Pons (tissue), 1 donor: ENCODE results near the gene HIVEP3.
A peak's percentile ranks its signal among the peaks of the same experiment; 100 is the strongest.

ENCODE experiments used
- DNase-seq: peaks from one replicate; pipeline ENCODE4 v3.0.0-alpha.2; 2016; ENCODE audit warnings: low spot score

Gene HIVEP3

GRCh38 chr1:41812051-41812450, 106.7 kb downstream of the HIVEP3 start:
- DNase-seq: peak; percentile 78

GRCh38 chr1:41811051-41811795, 107.5 kb downstream of the HIVEP3 start:
- no peak for DNase-seq

DNA sequence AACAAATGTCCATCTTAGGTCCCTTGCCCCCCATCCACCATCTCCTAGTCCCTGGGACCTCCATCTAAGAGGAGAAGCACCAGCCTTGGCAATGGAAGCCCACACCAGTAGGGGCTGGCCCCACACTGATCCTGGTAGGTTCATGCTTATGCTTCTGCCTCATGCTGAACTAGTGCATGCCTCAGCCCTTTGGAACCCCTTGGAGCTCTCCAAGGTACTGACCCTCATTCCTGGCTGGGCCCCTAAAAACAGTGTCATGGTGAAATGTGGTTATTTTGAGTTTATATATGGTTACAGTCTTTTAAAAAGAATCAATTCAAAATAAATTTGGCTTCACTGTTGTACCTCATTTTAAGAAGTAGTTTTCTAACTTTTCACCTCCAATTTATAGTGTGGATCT, 108.3 kb downstream of the HIVEP3 start:
- no peak for DNase-seq

DNA sequence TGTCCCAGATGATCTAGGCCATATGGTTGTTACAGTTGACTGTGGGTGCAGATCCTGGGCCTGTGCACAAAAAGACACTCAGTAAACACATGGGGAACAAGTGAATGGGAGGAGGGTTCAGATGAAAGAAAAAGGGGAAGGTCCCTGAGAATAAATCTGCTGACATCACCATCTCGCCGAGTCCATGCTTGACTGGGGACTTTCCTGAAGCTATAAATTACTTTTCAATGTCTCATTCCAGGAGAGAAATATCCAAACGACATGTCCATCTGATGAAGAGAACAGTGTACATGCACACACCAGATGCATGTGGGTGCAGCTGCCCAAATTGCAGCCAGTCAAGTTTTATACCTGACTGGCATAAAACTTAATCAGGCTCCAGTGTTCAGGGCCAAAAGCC, 109.0 kb downstream of the HIVEP3 start:
- DNase-seq: no peak

GRCh38 chr1:41807390-41807789, 111.3 kb downstream of the HIVEP3 start:
- DNase-seq: no peak

- no peak for DNase-seq
Measured at GRCh38 chr1:41806472-41807155, 112.1 kb downstream of the HIVEP3 start.

DNA sequence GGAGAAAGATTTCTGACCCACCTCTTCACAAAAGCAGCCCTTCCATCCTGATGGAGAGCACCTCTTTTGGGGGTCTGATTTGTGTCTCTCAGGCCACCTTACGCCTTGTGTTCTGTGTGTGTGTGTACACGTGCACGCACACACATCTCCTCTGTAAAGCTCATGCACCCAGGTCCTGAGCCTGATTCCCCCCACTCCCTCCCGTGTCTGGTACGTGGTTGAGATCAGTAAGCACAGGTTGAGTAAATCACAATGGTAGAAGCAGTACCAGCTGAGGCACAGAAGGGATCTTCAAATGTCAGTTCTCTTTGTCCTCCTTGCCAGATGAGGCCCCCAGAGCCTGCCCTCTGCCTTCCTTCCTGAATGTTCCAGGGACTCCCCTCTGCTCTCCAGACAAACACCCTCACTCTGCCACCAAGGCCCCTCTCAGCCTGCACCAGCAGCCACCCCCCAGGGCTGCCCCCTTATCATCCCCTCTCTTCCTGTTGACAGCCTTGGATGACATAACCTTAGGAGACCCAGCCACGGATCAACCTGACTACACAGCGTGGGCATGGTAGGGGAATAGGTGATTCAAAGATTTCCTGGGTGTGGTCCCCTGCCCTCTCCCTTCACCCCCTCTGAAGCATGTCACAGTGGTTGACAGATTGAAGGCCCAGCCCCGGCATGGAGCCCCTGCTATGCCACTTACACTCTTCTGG, 112.8 kb downstream of the HIVEP3 start:
- no peak for DNase-seq

DNA sequence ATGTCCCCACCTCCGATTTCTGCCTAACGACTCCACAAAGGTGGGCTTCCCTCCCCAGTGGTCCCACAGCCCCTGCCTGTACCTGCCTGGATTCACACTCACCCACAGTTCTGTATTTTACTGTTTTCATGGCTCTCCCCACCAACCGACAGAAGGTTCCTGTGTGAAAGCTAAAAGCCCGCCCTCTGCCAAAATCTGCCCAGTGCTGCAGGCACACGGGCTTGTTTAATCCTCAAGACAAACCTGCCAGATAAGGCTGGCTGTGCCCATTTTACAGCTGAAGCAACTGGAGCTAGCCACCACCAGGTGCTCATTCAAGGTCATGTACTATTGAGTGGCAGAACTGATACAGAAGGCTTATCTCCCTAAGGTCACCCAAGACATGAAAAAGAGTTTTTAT, 114.5 kb downstream of the HIVEP3 start:
- DNase-seq: no peak

- no peak for DNase-seq
Measured at GRCh38 chr1:41803656-41804055, 115.1 kb downstream of the HIVEP3 start.

GRCh38 chr1:41802532-41803501, 115.9 kb downstream of the HIVEP3 start:
- DNase-seq: peak; percentile 89

GRCh38 chr1:41800311-41800829, 118.4 kb downstream of the HIVEP3 start:
- DNase-seq: no peak

DNA sequence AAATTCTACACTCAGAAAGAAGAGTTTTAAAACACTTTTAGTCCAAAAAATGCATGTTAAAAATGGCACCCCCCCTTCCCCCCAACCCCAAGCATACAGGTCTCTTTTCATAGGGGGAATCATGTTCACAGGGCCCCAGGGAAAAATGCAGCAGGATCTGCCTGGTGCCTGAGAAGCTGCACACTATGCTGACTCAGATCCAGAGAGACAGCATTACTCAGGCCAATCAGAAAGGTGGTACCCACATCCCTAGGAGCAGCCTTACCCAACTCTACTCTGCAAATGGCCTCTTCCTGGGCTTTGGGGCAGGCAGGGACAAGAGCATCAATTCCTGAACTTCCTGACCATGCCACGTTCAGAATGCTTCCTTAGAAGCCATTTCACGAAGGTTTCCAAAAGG, 119.0 kb downstream of the HIVEP3 start:
- no peak for DNase-seq

DNA sequence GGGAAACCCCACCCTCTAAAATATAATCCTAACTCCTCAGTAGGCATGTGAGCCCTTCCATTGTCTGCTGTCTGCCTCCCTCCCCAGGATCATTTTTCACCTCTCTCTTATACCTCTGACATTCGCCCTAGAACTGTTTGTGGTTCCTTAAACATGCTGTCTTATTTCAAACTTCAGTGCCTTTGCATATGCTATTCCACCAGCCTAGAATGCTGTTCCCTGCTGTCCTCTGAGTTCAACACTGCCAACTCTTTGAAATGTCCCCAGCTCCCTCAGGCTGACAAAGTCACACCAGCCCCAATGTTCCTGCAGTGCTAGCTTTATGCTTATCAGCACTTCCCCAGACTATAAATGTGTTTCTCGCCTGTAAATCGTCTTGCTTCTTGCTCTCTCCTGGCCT, 119.5 kb downstream of the HIVEP3 start:
- DNase-seq: no peak

DNA sequence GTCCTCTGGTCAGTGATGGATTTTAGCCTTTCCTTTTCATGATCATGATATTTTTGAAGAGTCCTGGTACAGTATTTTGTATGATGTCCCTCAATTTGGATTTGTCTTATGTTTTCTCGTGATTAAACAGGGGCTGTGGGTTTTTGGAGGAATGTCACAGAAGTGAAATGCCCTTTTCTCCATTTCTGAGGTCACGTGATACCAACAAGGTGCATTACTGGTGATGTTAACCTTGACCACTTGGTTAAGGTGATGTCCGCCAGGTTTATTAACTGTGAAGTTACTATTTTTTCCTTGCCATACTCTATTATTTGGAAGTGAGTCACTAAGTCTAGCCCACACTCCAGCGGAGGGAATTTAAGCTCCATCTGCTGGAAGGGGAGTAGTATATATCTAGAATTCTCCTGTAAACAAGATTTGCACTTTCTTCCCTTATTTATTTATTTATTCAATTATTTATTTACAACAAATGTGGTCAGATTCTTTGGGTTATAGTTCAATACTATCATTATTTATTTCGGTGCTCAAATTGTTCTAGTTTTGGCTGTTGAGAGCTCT, 123.4 kb downstream of the HIVEP3 start:
- peak; percentile 74 for DNase-seq

GRCh38 chr1:41794031-41794430, 124.7 kb downstream of the HIVEP3 start:
- DNase-seq: no peak

GRCh38 chr1:41792485-41792770, 126.3 kb downstream of the HIVEP3 start:
- DNase-seq: no peak

- DNase-seq: no peak
Measured at GRCh38 chr1:41791667-41792484, 126.8 kb downstream of the HIVEP3 start.

DNA sequence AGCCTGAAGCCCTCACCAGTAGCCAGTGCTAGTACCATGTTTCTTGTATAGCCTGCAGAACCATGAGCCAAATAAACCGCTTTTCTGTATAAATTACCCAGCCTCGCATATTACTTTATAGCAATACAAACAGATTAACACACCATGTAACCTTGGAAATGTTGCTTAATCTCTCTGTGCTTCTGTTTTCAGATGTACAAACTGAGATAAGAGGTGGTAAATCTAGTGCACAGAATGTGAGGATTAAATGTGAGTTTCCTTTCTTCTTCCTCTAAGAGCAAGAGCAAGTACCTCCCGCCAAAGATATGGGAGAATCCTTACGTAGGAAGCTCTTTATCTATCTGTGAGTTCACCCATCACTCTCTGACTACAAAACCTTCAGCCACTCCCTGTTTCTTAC, 128.4 kb downstream of the HIVEP3 start:
- DNase-seq: no peak

GRCh38 chr1:41789661-41790330, 128.9 kb downstream of the HIVEP3 start:
- no peak for DNase-seq

DNA sequence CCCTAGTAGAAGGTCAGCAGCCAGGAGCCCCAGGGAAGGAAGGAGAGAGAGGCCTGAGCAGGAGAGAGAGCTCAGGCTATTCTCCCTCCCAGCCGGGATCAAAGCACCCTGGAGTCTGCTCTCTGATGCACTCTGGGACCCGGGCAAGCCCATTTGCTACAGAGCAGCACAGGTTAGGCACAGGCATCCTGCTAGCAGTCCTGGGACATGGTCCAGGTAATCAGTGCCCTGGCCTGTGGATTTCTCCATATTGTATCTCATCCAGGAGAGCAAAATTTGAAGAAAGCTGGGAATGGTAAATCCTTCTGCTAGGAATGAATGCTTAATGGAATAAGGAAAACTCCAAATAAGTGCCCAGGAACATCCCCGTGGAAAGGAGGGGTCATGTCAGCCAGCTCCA, 130.3 kb downstream of the HIVEP3 start:
- no peak for DNase-seq
